KBM-7 (cell line): Measurements from ENCODE around the gene DOK7.

Experiments used
- DNase-seq: peaks from one replicate; pipeline ENCODE4 v3.0.0-alpha.2; 2015
- in situ Hi-C: fragments of 300-500 bp; cut with MboI; formaldehyde crosslinking; loops from 2 replicates; pipeline ENCODE4 v1.14.3; 2020; ENCODE audit warnings: low sequenced_read_pairs, low pct_unique_long_range_greater_than_20kb, mixed read lengths

Gene DOK7

GRCh38 chr4:3462790-3463415 lies at the start of gene DOK7:
Gene DOK7, plus strand, starts transcription at chr4:3463306. Its CDS starts 70 bp downstream, at chr4:3463376.
- DNase-seq: no peak
- in situ Hi-C loops: no loop called here

GRCh38 chr4:3413675-3414420 lies 49.3 kb upstream of the DOK7 start:
- in situ Hi-C loops: no loop called here
- no peak for DNase-seq

- in situ Hi-C loops: no loop called here
- peak; percentile 75 for DNase-seq
Observed at GRCh38 chr4:3414421-3415279, 48.5 kb upstream of the DOK7 start.

GRCh38 chr4:3415471-3416141 lies 47.5 kb upstream of the DOK7 start:
- DNase-seq: no peak
- in situ Hi-C loops: no loop called here

- in situ Hi-C loops: no loop called here
- DNase-seq: no peak
Observed at GRCh38 chr4:3416270-3416669, 46.8 kb upstream of the DOK7 start.

GRCh38 chr4:3416821-3417221 lies 46.3 kb upstream of the DOK7 start:
- no peak for DNase-seq
- in situ Hi-C loops: no loop called here

- in situ Hi-C loops: no loop called here
- DNase-seq: no peak
Observed at GRCh38 chr4:3417448-3417847, 45.7 kb upstream of the DOK7 start.

- DNase-seq: no peak
- in situ Hi-C loops: no loop called here
Observed at GRCh38 chr4:3418029-3418762, 44.9 kb upstream of the DOK7 start.

GRCh38 chr4:3419836-3420605 lies 43.1 kb upstream of the DOK7 start:
- in situ Hi-C loops: no loop called here

GRCh38 chr4:3420606-3420955 lies 42.5 kb upstream of the DOK7 start:
- DNase-seq: no peak
- in situ Hi-C loops: no loop called here

More at GRCh38 chr4:3419836-3420605, 43.1 kb upstream of the DOK7 start:
- DNase-seq: no peak

GRCh38 chr4:3420956-3421355 lies 42.1 kb upstream of the DOK7 start:
- in situ Hi-C loops: no loop called here
- no peak for DNase-seq

GRCh38 chr4:3421470-3421869 lies 41.6 kb upstream of the DOK7 start:
- in situ Hi-C loops: no loop called here
- no peak for DNase-seq

- in situ Hi-C loops: no loop called here
- DNase-seq: no peak
Observed at GRCh38 chr4:3422241-3422801, 40.8 kb upstream of the DOK7 start.

- in situ Hi-C loops: no loop called here
Observed at GRCh38 chr4:3422808-3423297, 40.3 kb upstream of the DOK7 start.

GRCh38 chr4:3423406-3423805 lies 39.7 kb upstream of the DOK7 start:
- in situ Hi-C loops: no loop called here
- no peak for DNase-seq

More at GRCh38 chr4:3422808-3423297, 40.3 kb upstream of the DOK7 start:
- no peak for DNase-seq

GRCh38 chr4:3423952-3424351 lies 39.2 kb upstream of the DOK7 start:
- DNase-seq: no peak
- in situ Hi-C loops: no loop called here

- in situ Hi-C loops: no loop called here
- no peak for DNase-seq
Observed at GRCh38 chr4:3424522-3425095, 38.5 kb upstream of the DOK7 start.
